Trophoblast cell (in vitro differentiated cells and primary cell): ENCODE results near the gene GRM3.

Experiments used
- DNase-seq, 2 donors: peaks; one replicate each; pipeline ENCODE4 v3.0.0-alpha.2; 2016
- H2AFZ ChIP-seq: 2 replicates; pipeline ENCODE4 v1.6.1; 2013; ENCODE audit warnings: low read length, moderate library complexity, mild to moderate bottlenecking; ENCODE audit not compliant: insufficient read depth, poor library complexity
- H2AK5ac ChIP-seq: 2 replicates; pipeline ENCODE4 v1.6.1; 2013; ENCODE audit warnings: mild to moderate bottlenecking, low read length
- H2BK120ac ChIP-seq: 2 replicates; pipeline ENCODE4 v1.6.1; 2013; ENCODE audit warnings: low read length, mild to moderate bottlenecking, moderate library complexity; ENCODE audit not compliant: insufficient read depth, poor library complexity
- H2BK12ac ChIP-seq: 2 replicates; pipeline ENCODE4 v1.6.1; 2013; ENCODE audit warnings: mild to moderate bottlenecking, low read length, moderate library complexity
- H2BK5ac ChIP-seq: 2 replicates; pipeline ENCODE4 v1.6.1; 2013; ENCODE audit warnings: low read length, low read depth, moderate library complexity, mild to moderate bottlenecking; ENCODE audit not compliant: poor library complexity
- H3K14ac ChIP-seq: 2 replicates; pipeline ENCODE4 v1.6.1; 2013; ENCODE audit warnings: mild to moderate bottlenecking, low read length
- H3K18ac ChIP-seq: 2 replicates; pipeline ENCODE4 v1.6.1; 2013; ENCODE audit warnings: mild to moderate bottlenecking, low read length
- H3K23ac ChIP-seq: 2 replicates; pipeline ENCODE4 v1.6.1; 2013; ENCODE audit warnings: low read length
- H3K27ac ChIP-seq: 2 replicates; pipeline ENCODE4 v1.5.1; 2013; ENCODE audit warnings: low read depth, mild to moderate bottlenecking, inconsistent platforms, low read length, moderate library complexity
- H3K27me3 ChIP-seq: 2 replicates; pipeline ENCODE4 v1.6.1; 2013; ENCODE audit warnings: inconsistent platforms, mild to moderate bottlenecking, low read length, moderate library complexity; ENCODE audit not compliant: insufficient read depth
- H3K36me3 ChIP-seq, 2 experiments: 1 replicate in 1 of 2; 2 replicates in 1 of 2; pipeline ENCODE4 v1.6.1; 2013; ENCODE audit warnings: low read length in 2 of 2, mild to moderate bottlenecking in 2 of 2, moderate library complexity in 1 of 2; ENCODE audit not compliant: insufficient read depth in 2 of 2, control insufficient read depth in 1 of 2
- H3K4ac ChIP-seq: 2 replicates; pipeline ENCODE4 v1.6.1; 2013; ENCODE audit warnings: low read depth, mild to moderate bottlenecking, low read length, moderate library complexity
- H3K4me1 ChIP-seq, 2 experiments: 1 replicate in 1 of 2; 2 replicates in 1 of 2; pipeline ENCODE4 v1.6.1; 2013; ENCODE audit warnings: low read length in 2 of 2, mild to moderate bottlenecking in 2 of 2, moderate library complexity in 1 of 2; ENCODE audit not compliant: insufficient read depth in 2 of 2, control insufficient read depth in 1 of 2
- H3K4me2 ChIP-seq: 2 replicates; pipeline ENCODE4 v1.6.1; 2013; ENCODE audit warnings: inconsistent platforms, mild to moderate bottlenecking, low read length, moderate library complexity
- H3K4me3 ChIP-seq: 2 replicates; pipeline ENCODE4 v1.5.1; 2013; ENCODE audit warnings: mild to moderate bottlenecking, low read depth, low read length, inconsistent platforms
- H3K79me1 ChIP-seq: one replicate; pipeline ENCODE4 v1.6.1; 2013; ENCODE audit warnings: low read length
- H3K79me2 ChIP-seq: 2 replicates; pipeline ENCODE4 v1.6.1; 2013; ENCODE audit warnings: low read length, mild to moderate bottlenecking; ENCODE audit not compliant: control insufficient read depth, insufficient read depth, poor library complexity
- H3K9ac ChIP-seq: 2 replicates; pipeline ENCODE4 v1.6.1; 2013; ENCODE audit warnings: mild to moderate bottlenecking, low read length
- H3K9me3 ChIP-seq: 2 replicates; pipeline ENCODE4 v1.6.1; 2013; ENCODE audit warnings: low read depth, mild to moderate bottlenecking, control low read depth, inconsistent platforms, low read length; ENCODE audit not compliant: insufficient read depth
- H4K12ac ChIP-seq: 2 replicates; pipeline ENCODE4 v1.6.1; 2013; ENCODE audit warnings: low read depth, mild to moderate bottlenecking, low read length, moderate library complexity
- H4K8ac ChIP-seq: 2 replicates; pipeline ENCODE4 v1.6.1; 2013; ENCODE audit warnings: low read depth, mild to moderate bottlenecking, low read length, moderate library complexity
- H4K91ac ChIP-seq: one replicate; pipeline ENCODE4 v1.6.1; 2013; ENCODE audit warnings: low read depth, mild to moderate bottlenecking, low read length, moderate library complexity
- WGBS: extraction: QIAGEN DNeasy Blood & Tissue Kit; methylation state at CpG from one replicate; pipeline ENCODE4 v1.1.7; 2013; ENCODE audit warnings: missing lambda C conversion rate; ENCODE audit not compliant: insufficient read length, insufficient coverage; ENCODE audit errors: extremely low coverage; 5-methylcytosine and 5-hydroxymethylcytosine counted together

Gene GRM3

DNA sequence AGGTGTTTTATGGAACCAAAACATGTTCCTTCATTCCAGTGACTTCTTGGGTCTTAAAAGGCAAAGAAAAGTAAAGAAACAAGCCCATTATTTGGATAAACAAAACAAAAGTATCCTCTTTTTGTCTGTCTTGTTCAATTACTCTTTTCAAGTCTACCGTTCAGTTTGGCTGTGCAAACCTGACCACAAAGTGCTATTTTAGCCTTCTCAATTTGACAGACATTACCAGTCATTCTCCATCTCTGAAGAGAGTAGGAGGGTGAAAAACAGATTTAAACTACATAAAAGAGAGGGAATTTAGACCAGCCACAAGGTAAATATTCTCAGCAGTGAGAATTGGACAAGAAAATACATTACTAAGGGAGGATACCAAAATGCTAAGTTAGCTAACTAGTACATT lies 145.2 kb downstream of the GRM3 start:
- no peaks in the 10 kb centered on the region for H3K79me2 ChIP-seq
- H3K9me3 ChIP-seq, result no peaks in the 10 kb centered on the region
- H2BK120ac ChIP-seq, result no peak overlapping the region
- no peak overlapping the region for H2BK5ac ChIP-seq
- H3K4me3 ChIP-seq, result no peak overlapping the region
- H2BK12ac ChIP-seq, result no peak overlapping the region
- H3K79me1 ChIP-seq, result no peaks in the 10 kb centered on the region
- no peak overlapping the region for H3K18ac ChIP-seq
- no peak overlapping the region for H4K8ac ChIP-seq
- no peaks in the 10 kb centered on the region for H3K36me3 ChIP-seq
- no peak for DNase-seq
- H3K9ac ChIP-seq, result no peak overlapping the region
- H3K23ac ChIP-seq, result no peak overlapping the region
- no peak overlapping the region for H4K12ac ChIP-seq
- H4K91ac ChIP-seq, result no peak overlapping the region
- H3K14ac ChIP-seq, result no peak overlapping the region
- no CpG with 5 or more reads among the region's 1 CpG for WGBS
- no peak overlapping the region for H3K27ac ChIP-seq
- H2AFZ ChIP-seq, result no peak overlapping the region
- H3K4me2 ChIP-seq, result no peak overlapping the region
- no peaks in the 10 kb centered on the region for H3K27me3 ChIP-seq
- no peak overlapping the region for H3K4ac ChIP-seq
- H3K4me1 ChIP-seq, result no peaks in the 10 kb centered on the region
- H2AK5ac ChIP-seq, result no peak overlapping the region

GRCh38 chr7:86790383-86790782 lies 146.7 kb downstream of the GRM3 start:
- Histone ChIP-seq H3K14ac (no peak overlapping the region), H4K8ac (no peak overlapping the region), H2BK12ac (no peak overlapping the region)

GRCh38 chr7:86792260-86792659 lies 148.6 kb downstream of the GRM3 start:
- no peak overlapping the region for H3K23ac ChIP-seq
- H4K12ac ChIP-seq, result no peak overlapping the region
- H4K8ac ChIP-seq, result no peak overlapping the region
- H2AK5ac ChIP-seq, result no peak overlapping the region
- no peak overlapping the region for H3K14ac ChIP-seq
- no peak overlapping the region for H2BK5ac ChIP-seq
- no peaks in the 10 kb centered on the region for H3K4me1 ChIP-seq
- no peak overlapping the region for H3K4ac ChIP-seq
- H3K9ac ChIP-seq, result no peak overlapping the region
- H3K4me2 ChIP-seq, result no peak overlapping the region
- H3K18ac ChIP-seq, result no peak overlapping the region
- no peak overlapping the region for H2AFZ ChIP-seq
- no peak overlapping the region for H3K27ac ChIP-seq
- no peaks in the 10 kb centered on the region for H3K79me2 ChIP-seq
- H2BK120ac ChIP-seq, result no peak overlapping the region
- H4K91ac ChIP-seq, result no peak overlapping the region
- no peaks in the 10 kb centered on the region for H3K27me3 ChIP-seq
- DNase-seq, result no peak
- no peaks in the 10 kb centered on the region for H3K9me3 ChIP-seq
- no peak overlapping the region for H3K4me3 ChIP-seq
- WGBS, result no CpG with 5 or more reads among the region's 2 CpGs
- H3K79me1 ChIP-seq, result no peaks in the 10 kb centered on the region
- H3K36me3 ChIP-seq, result no peaks in the 10 kb centered on the region
- H2BK12ac ChIP-seq, result no peak overlapping the region

More at GRCh38 chr7:86790383-86790782, 146.7 kb downstream of the GRM3 start:
- Histone ChIP-seq H3K18ac (no peak overlapping the region), H3K4me1 (no peaks in the 10 kb centered on the region), H2AFZ (no peak overlapping the region), H3K36me3 (no peaks in the 10 kb centered on the region), H4K91ac (no peak overlapping the region), H3K4ac (no peak overlapping the region), H3K79me1 (no peaks in the 10 kb centered on the region), H3K27me3 (no peaks in the 10 kb centered on the region), H2BK120ac (no peak overlapping the region), H4K12ac (no peak overlapping the region), H3K9me3 (no peaks in the 10 kb centered on the region), H3K4me3 (no peak overlapping the region), H2BK5ac (no peak overlapping the region), H2AK5ac (no peak overlapping the region), H3K27ac (no peak overlapping the region), H3K79me2 (no peaks in the 10 kb centered on the region), H3K9ac (no peak overlapping the region), H3K4me2 (no peak overlapping the region), H3K23ac (no peak overlapping the region)
- DNase-seq, result no peak

GRCh38 chr7:86793136-86793535 lies 149.4 kb downstream of the GRM3 start:
- Histone ChIP-seq H3K79me1 (no peaks in the 10 kb centered on the region), H3K9ac (no peak overlapping the region), H2BK120ac (no peak overlapping the region), H3K14ac (no peak overlapping the region), H3K4me1 (no peaks in the 10 kb centered on the region), H3K4me2 (no peak overlapping the region), H3K18ac (no peak overlapping the region), H2AK5ac (no peak overlapping the region), H2BK12ac (no peak overlapping the region), H3K27me3 (no peaks in the 10 kb centered on the region), H3K27ac (no peak overlapping the region), H4K8ac (no peak overlapping the region), H4K91ac (no peak overlapping the region), H3K23ac (no peak overlapping the region), H3K36me3 (no peaks in the 10 kb centered on the region), H3K9me3 (no peaks in the 10 kb centered on the region), H2BK5ac (no peak overlapping the region), H4K12ac (no peak overlapping the region), H3K79me2 (no peaks in the 10 kb centered on the region), H3K4me3 (no peak overlapping the region), H3K4ac (no peak overlapping the region), H2AFZ (no peak overlapping the region)
- WGBS, result no CpG with 5 or more reads among the region's 1 CpG
- DNase-seq, result no peak
